SK-N-SH (cell line): ENCODE measurements around the gene SIRT1. TPM values are rescaled to one million over a fixed set of nuclear protein-coding genes. Genes with fewer than 3 reads are reported as not detected.

Experiments
- CTCF ChIA-PET: fragments of 300-600, 350-600 bp; formaldehyde crosslinking; extraction: SDS; loops from one replicate; lab custom pipeline; 2021; lab: Yijun Ruan, JAX
- POLR2A ChIA-PET: fragments of 350-600 bp; sonication (Branson Sonifier 250); formaldehyde crosslinking; extraction: SDS; loops from one replicate; lab custom pipeline; 2020; ENCODE audit warnings: antibody characterized with exemption, inconsistent platforms; lab: Yijun Ruan, JAX
- DNase-seq: peaks from one replicate; pipeline ENCODE4 v3.0.0; 2012
- H2AFZ ChIP-seq: fragments of 200-600 bp; sonication (generic); 2 replicates; pipeline ENCODE4 v1.8.1; 2016; ENCODE audit warnings: antibody characterized with exemption, mild to moderate bottlenecking, low read depth
- H3F3A ChIP-seq: fragments of 200-600 bp; sonication (generic); replicated peaks from 2 replicates; pipeline ENCODE3; 2016; ENCODE audit warnings: antibody characterized with exemption, mild to moderate bottlenecking; ENCODE audit not compliant: insufficient read depth
- H3K27ac ChIP-seq, 2 experiments: fragments of 200-500 bp in 1 of 2; fragments of 200-600 bp in 1 of 2; sonication (Bioruptor generic) in 1 of 2; sonication (generic), shearing (Covaris generic) in 1 of 2; 2 replicates each; pipeline versions ENCODE4 v1.5.1 to v1.6.1; 2014 to 2016; ENCODE audit warnings: low read depth in 2 of 2, inconsistent platforms in 1 of 2, low read length in 1 of 2, mild to moderate bottlenecking in 1 of 2, mixed read lengths in 1 of 2
- H3K27me3 ChIP-seq: fragments of 200-600 bp; sonication (generic), shearing (Covaris generic); 2 replicates; pipeline ENCODE4 v1.6.1; 2016; ENCODE audit warnings: mixed run types; ENCODE audit not compliant: insufficient read depth
- H3K36me3 ChIP-seq, 2 experiments: fragments of 200-500 bp in 1 of 2; fragments of 200-600 bp in 1 of 2; sonication (Bioruptor generic) in 1 of 2; sonication (generic) in 1 of 2; replicated peaks in 1 of 2; 2 replicates each; pipeline versions ENCODE3 to v1.5.1; 2014 to 2016; ENCODE audit warnings: low read length in 1 of 2, mild to moderate bottlenecking in 1 of 2; ENCODE audit not compliant: insufficient read depth in 2 of 2, control insufficient read depth in 1 of 2
- H3K4me1 ChIP-seq, 2 experiments: fragments of 200-500 bp in 1 of 2; fragments of 200-600 bp in 1 of 2; sonication (Bioruptor generic) in 1 of 2; sonication (generic), shearing (Covaris generic) in 1 of 2; 2 replicates each; pipeline versions ENCODE4 v1.5.1 to v1.6.1; 2014 to 2016; ENCODE audit warnings: low read depth in 1 of 2, low read length in 1 of 2, mixed run types in 1 of 2; ENCODE audit not compliant: insufficient read depth in 2 of 2, control insufficient read depth in 1 of 2
- H3K4me2 ChIP-seq: fragments of 200-600 bp; sonication (generic), shearing (Covaris generic); 2 replicates; pipeline ENCODE4 v1.6.1; 2017; ENCODE audit warnings: mixed run types
- H3K4me3 ChIP-seq, 2 experiments: fragments of 200-500 bp in 1 of 2; fragments of 200-600 bp in 1 of 2; sonication (Bioruptor generic) in 1 of 2; sonication (generic), shearing (Covaris generic) in 1 of 2; 2 replicates each; pipeline versions ENCODE4 v1.5.1 to v1.8.1; 2014 to 2016; ENCODE audit warnings: low read depth in 2 of 2, inconsistent platforms in 1 of 2, low read length in 1 of 2, mild to moderate bottlenecking in 1 of 2, mixed read lengths in 1 of 2, moderate library complexity in 1 of 2
- H3K79me2 ChIP-seq: fragments of 200-600 bp; sonication (generic); 2 replicates; pipeline ENCODE4 v1.8.1; 2017; ENCODE audit warnings: mild to moderate bottlenecking; ENCODE audit not compliant: insufficient read depth
- H3K9ac ChIP-seq: fragments of 200-600 bp; sonication (generic); 2 replicates; pipeline ENCODE4 v1.6.1; 2017; ENCODE audit warnings: mixed run types
- H3K9me2 ChIP-seq: fragments of 200-600 bp; sonication (generic); 2 replicates; pipeline ENCODE4 v1.6.1; 2017; ENCODE audit warnings: mixed run types
- H3K9me3 ChIP-seq: fragments of 200-600 bp; sonication (generic); 2 replicates; pipeline ENCODE4 v1.6.1; 2017; ENCODE audit warnings: mixed run types, mild to moderate bottlenecking, moderate library complexity
- H4K20me1 ChIP-seq: fragments of 200-600 bp; sonication (generic); 2 replicates; pipeline ENCODE4 v1.6.1; 2017; ENCODE audit warnings: mild to moderate bottlenecking, mixed run types; ENCODE audit not compliant: insufficient read depth
- CHD2 ChIP-seq: fragments of 150-350 bp; IDR thresholded peaks from 2 replicates; pipeline ENCODE4 v1.6.1; 2018; ENCODE audit warnings: low read length; ENCODE audit not compliant: partially characterized antibody
- ELF1 ChIP-seq: IDR thresholded peaks from 2 replicates; pipeline ENCODE4 v1.4.0; 2012
- EP300 ChIP-seq, 2 experiments: IDR thresholded peaks; 2 replicates each; pipeline versions ENCODE4 v1.4.0 to v1.6.1; 2012; ENCODE audit warnings: borderline replicate concordance in 1 of 2, low read depth in 1 of 2, low read length in 1 of 2
- FOXJ3 ChIP-seq: sonication (generic); formaldehyde crosslinking; IDR thresholded peaks from 2 replicates; pipeline ENCODE4 v1.5.1; 2020; ENCODE audit warnings: mild to moderate bottlenecking, missing genetic modification reagents
- FOXM1 ChIP-seq: IDR thresholded peaks from 2 replicates; pipeline ENCODE4 v1.4.0; 2012; ENCODE audit warnings: low read depth, mild to moderate bottlenecking
- IRF3 ChIP-seq: fragments of 150-350 bp; IDR thresholded peaks from 2 replicates; pipeline ENCODE4 v1.6.1; 2016; ENCODE audit warnings: mild to moderate bottlenecking, low read depth, low read length
- JUND ChIP-seq: IDR thresholded peaks from 2 replicates; pipeline ENCODE4 v1.4.0; 2012
- MAX ChIP-seq: IDR thresholded peaks from 2 replicates; pipeline ENCODE4 v1.4.0; 2012; ENCODE audit warnings: low read depth
- MEF2A ChIP-seq: IDR thresholded peaks from 2 replicates; pipeline ENCODE4 v1.4.0; 2012; ENCODE audit warnings: low read depth, borderline replicate concordance
- MXI1 ChIP-seq: IDR thresholded peaks from 2 replicates; pipeline ENCODE4 v1.6.1; 2012; ENCODE audit warnings: mild to moderate bottlenecking, low read depth, low read length, improper control_type of control experiment
- NFIC ChIP-seq: IDR thresholded peaks from 2 replicates; pipeline ENCODE4 v1.4.0; 2012; ENCODE audit warnings: borderline replicate concordance
- NRF1 ChIP-seq: IDR thresholded peaks from 2 replicates; pipeline ENCODE4 v1.6.1; 2012; ENCODE audit warnings: low read depth, mild to moderate bottlenecking, low read length
- POLR2AphosphoS5 ChIP-seq: IDR thresholded peaks from 2 replicates; pipeline ENCODE4 v1.6.1; 2012; ENCODE audit warnings: low read depth, low read length
- RAD21 ChIP-seq: IDR thresholded peaks from 2 replicates; pipeline ENCODE4 v1.6.1; 2012; ENCODE audit warnings: mild to moderate bottlenecking, low read length
- RCOR1 ChIP-seq: fragments of 150-350 bp; IDR thresholded peaks from 2 replicates; pipeline ENCODE4 v1.6.1; 2017; ENCODE audit warnings: antibody characterized with exemption, low read length
- REST ChIP-seq: IDR thresholded peaks from 2 replicates; pipeline ENCODE4 v1.6.1; 2012; ENCODE audit warnings: mild to moderate bottlenecking, low read depth, low read length, moderate library complexity
- RFX5 ChIP-seq: IDR thresholded peaks from 2 replicates; pipeline ENCODE4 v1.6.1; 2012; ENCODE audit warnings: mild to moderate bottlenecking, improper control_type of control experiment, low read length
- RXRA ChIP-seq: IDR thresholded peaks from 2 replicates; pipeline ENCODE4 v1.4.0; 2012; ENCODE audit warnings: low read depth, mild to moderate bottlenecking, borderline replicate concordance
- TAF1 ChIP-seq: IDR thresholded peaks from 2 replicates; pipeline ENCODE4 v1.6.1; 2012; ENCODE audit warnings: low read depth, mild to moderate bottlenecking, low read length, moderate library complexity, borderline replicate concordance
- TCF12 ChIP-seq: IDR thresholded peaks from 2 replicates; pipeline ENCODE4 v1.4.0; 2012
- TEAD4 ChIP-seq: IDR thresholded peaks from 2 replicates; pipeline ENCODE4 v1.4.0; 2012; ENCODE audit warnings: mild to moderate bottlenecking, borderline replicate concordance; ENCODE audit not compliant: insufficient read depth
- USF1 ChIP-seq: IDR thresholded peaks from 2 replicates; pipeline ENCODE4 v1.4.0; 2012; ENCODE audit warnings: low read depth, borderline replicate concordance
- YY1 ChIP-seq: IDR thresholded peaks from 2 replicates; pipeline ENCODE4 v1.4.0; 2012; ENCODE audit warnings: low read depth, mild to moderate bottlenecking
- ZBTB33 ChIP-seq: IDR thresholded peaks from 2 replicates; pipeline ENCODE4 v1.4.0; 2012; ENCODE audit warnings: low read depth, borderline replicate concordance
- WGBS: methylation state at CpG from one replicate; pipeline ENCODE4 v1.1.6; 2017; ENCODE audit warnings: low lambda C conversion rate; 5-methylcytosine and 5-hydroxymethylcytosine counted together
- polyA plus RNA-seq, 3 experiments: library from polyadenylated mRNA; depleted of rRNA; stranded (reverse); fragments of >200 nt; gene quantifications; 2 replicates each; pipeline ENCODE4 v1.2.3, GENCODE V29; 2012

Gene SIRT1
- polyA plus RNA-seq, 1 of the 3 experiments (the other 2 are of a cell fraction), result 6.0 TPM

GRCh38 chr10:67884842-67885670 lies 600 bp downstream of the SIRT1 start:
- H4K20me1 ChIP-seq, result no peaks in the 10 kb centered on the region; the same call in 1 of the 2 replicates
- H3K4me1 ChIP-seq, result no peaks in the 10 kb centered on the region; a peak in 1 of 4 replicates
- H3K4me3 ChIP-seq, result peak overlapping the region; percentile 69 to 72
- ChIA-PET CTCF (interaction anchor here (0.5 to 1.5 kb wide), 3 partner anchors 9 to 522 kb away, joined by 3 to 4 read pairs (median 3); partner anchors contain the start of gene RUFY2), POLR2A (interaction anchor here (1.1 kb wide), 1 partner anchor 47 kb away, joined by 7 read pairs; the partner anchor contains the start of gene DNAJC12)
- H3K79me2 ChIP-seq, result peaks cover 49% of the 10 kb centered on the region
- no peak for TF ChIP-seq MEF2A
- no peak for TF ChIP-seq REST
- TF ChIP-seq MXI1, result no peak
- TF ChIP-seq TAF1, result no peak
- no peak for TF ChIP-seq USF1
- peak; percentile 21; the same call in 1 of the 2 replicates for TF ChIP-seq POLR2AphosphoS5
- no peak for TF ChIP-seq NFIC
- TF ChIP-seq RAD21, result no peak
- TF ChIP-seq RCOR1, result no peak
- no peak for TF ChIP-seq RFX5
- no peak for TF ChIP-seq TCF12
- TF ChIP-seq ELF1, result no peak
- no peak for TF ChIP-seq RXRA
- no peak for TF ChIP-seq TEAD4
- TF ChIP-seq ZBTB33, result no peak
- TF ChIP-seq YY1, result peak; percentile 13; the same call in 1 of the 2 replicates
- no peak for TF ChIP-seq FOXJ3 (CRISPR knock-in tag)
- TF ChIP-seq NRF1, result peak; percentile 75
- TF ChIP-seq MAX, result peak; percentile 55
- no peak for TF ChIP-seq JUND
- no peak for TF ChIP-seq FOXM1
- TF ChIP-seq IRF3, result no peak
- no peak for TF ChIP-seq CHD2
- no peak for TF ChIP-seq EP300 (IDR thresholded peaks at IDR 0.05; ENCODE audit: borderline replicate concordance in 1 of 2, low read depth in 1 of 2, low read length in 1 of 2)
- H3K4me2 ChIP-seq, result peak overlapping the region; percentile 76
- peak; percentile 87 for DNase-seq
- H3K27ac ChIP-seq, result peak overlapping the region; percentile 86 to 93
- H3K9me3 ChIP-seq, result no peaks in the 10 kb centered on the region
- WGBS, result 3% methylated on average over 22 of the region's 73 CpGs
- peak overlapping the region; percentile 12 for H2AFZ ChIP-seq
- no peaks in the 10 kb centered on the region for H3K27me3 ChIP-seq
- peaks cover 15% of the 10 kb centered on the region for H3F3A ChIP-seq
- peaks cover 27 to 33% of the 10 kb centered on the region in 2 experiments for H3K36me3 ChIP-seq
- H3K9me2 ChIP-seq, result no peaks in the 10 kb centered on the region
- peak overlapping the region; percentile 75 for H3K9ac ChIP-seq
